Fibroblast of lung (primary cell): ENCODE data around the gene DTWD2.

Source experiments
- EZH2 ChIP-seq: IDR thresholded peaks from 2 replicates; pipeline ENCODE4 v1.5.1; 2012; ENCODE audit warnings: low read length, control low read depth, mild to moderate bottlenecking; ENCODE audit errors: missing control alignments
- TF ChIP-seq, protein P1 (sequence below), 2 donors: IDR thresholded peaks in 1 of 2; conservative IDR thresholded peaks in 1 of 2; 1 replicate in 1 of 2; 2 replicates in 1 of 2; pipeline ENCODE4 v1.5.1; 2011 to 2012; ENCODE audit warnings: low read length in 2 of 2, control low read depth in 1 of 2, inconsistent platforms in 1 of 2, low read depth in 1 of 2, mild to moderate bottlenecking in 1 of 2

DNA sequence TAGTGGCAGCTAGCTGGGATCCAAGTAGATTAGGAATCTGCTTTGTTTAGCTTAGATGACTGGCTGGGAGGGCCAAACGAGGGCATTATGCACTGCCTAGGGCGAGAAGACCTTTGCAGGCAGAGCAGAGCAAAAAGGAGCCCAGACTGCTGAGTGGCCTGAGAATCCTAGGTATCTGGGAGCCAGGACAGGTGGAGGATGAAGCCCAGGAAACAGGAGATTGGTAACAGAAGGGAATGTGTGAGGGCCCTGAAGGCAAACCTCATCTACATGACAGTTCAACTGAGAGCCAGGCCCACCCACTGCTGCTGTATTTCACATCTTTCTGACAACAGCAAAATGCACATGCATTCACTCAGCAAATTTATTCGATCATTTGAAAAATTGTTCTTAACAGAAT lies 192.3 kb downstream of the DTWD2 start:
- TF ChIP-seq, protein P1, sequence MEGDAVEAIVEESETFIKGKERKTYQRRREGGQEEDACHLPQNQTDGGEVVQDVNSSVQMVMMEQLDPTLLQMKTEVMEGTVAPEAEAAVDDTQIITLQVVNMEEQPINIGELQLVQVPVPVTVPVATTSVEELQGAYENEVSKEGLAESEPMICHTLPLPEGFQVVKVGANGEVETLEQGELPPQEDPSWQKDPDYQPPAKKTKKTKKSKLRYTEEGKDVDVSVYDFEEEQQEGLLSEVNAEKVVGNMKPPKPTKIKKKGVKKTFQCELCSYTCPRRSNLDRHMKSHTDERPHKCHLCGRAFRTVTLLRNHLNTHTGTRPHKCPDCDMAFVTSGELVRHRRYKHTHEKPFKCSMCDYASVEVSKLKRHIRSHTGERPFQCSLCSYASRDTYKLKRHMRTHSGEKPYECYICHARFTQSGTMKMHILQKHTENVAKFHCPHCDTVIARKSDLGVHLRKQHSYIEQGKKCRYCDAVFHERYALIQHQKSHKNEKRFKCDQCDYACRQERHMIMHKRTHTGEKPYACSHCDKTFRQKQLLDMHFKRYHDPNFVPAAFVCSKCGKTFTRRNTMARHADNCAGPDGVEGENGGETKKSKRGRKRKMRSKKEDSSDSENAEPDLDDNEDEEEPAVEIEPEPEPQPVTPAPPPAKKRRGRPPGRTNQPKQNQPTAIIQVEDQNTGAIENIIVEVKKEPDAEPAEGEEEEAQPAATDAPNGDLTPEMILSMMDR (conservative IDR thresholded peaks at IDR 0.05 in 1 of 2, IDR thresholded peaks at IDR 0.05 in 1 of 2; ENCODE audit: low read depth in 1 of 2, low read length in 2 of 2): no peak
- no peak for TF ChIP-seq EZH2
